Subcutaneous adipose tissue (tissue), 4 donors: Measurements from ENCODE around the gene TPGS1. TPM values are rescaled to one million over a fixed set of nuclear protein-coding genes. Genes with fewer than 3 reads are reported as not detected.

Experiments used
- total RNA-seq, 4 donors: library from RNA; depleted of rRNA; stranded (reverse); fragments of >200 nt; gene quantifications; one replicate each; pipeline ENCODE4 v1.1.0, GENCODE V29; 2016
- TF ChIP-seq, protein P1 (sequence below): fragments of 450-650 bp; IDR thresholded peaks from one replicate; pipeline ENCODE4 v1.5.1; 2016; ENCODE audit warnings: low read depth, mild to moderate bottlenecking, control low read depth, antibody characterized with exemption, moderate library complexity

Gene TPGS1
- total RNA-seq, 4 donors from 2014 or later, result 9.1 to 54.1 (median 41.5) TPM

DNA sequence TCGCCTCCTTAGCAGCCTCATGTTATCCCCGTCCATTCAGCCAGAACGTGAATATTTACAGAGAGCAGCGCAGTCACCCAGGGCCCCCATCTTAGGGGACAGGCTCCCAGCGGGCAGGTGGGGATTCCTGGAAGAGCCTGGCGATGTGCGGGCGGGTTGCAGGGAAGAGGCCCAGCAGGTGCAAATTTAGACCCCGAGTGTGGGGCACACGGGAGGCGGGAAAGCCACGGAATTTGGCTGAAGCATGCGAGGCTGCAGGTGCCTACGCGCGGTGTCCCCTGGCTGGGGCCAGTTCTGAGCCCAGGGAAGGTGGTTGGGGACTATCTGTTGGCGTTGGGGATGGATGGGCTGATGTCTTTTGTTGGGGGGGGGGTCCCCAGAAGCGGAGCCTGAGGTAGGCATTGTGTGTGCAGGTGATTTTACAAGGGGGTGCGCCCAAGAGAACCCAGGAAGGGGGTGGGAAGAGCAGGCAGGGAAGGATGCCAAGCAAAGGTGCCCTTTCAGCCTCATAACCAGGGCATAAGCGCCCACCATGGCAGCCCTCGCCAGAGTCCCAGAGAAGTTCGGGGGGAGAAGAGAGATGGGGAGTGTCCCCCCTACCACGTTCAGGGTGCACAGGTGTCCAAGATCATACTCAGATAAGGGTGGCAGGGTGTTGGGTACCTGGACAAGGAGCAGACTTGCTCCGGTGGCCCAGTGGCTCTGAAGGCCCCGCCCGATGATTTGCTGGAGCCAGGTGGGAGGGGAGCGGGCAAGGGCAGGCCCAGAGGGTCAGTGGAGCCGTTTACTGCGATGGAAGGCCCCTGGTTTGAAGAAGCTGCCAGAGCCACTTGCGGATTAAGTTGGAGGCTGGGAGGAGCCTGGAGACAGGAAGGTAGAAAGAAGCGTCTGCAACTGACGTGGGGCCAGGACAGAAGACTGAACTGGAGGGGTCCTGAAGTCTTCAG lies 1.2 kb downstream of the TPGS1 start:
- TF ChIP-seq, protein P1, sequence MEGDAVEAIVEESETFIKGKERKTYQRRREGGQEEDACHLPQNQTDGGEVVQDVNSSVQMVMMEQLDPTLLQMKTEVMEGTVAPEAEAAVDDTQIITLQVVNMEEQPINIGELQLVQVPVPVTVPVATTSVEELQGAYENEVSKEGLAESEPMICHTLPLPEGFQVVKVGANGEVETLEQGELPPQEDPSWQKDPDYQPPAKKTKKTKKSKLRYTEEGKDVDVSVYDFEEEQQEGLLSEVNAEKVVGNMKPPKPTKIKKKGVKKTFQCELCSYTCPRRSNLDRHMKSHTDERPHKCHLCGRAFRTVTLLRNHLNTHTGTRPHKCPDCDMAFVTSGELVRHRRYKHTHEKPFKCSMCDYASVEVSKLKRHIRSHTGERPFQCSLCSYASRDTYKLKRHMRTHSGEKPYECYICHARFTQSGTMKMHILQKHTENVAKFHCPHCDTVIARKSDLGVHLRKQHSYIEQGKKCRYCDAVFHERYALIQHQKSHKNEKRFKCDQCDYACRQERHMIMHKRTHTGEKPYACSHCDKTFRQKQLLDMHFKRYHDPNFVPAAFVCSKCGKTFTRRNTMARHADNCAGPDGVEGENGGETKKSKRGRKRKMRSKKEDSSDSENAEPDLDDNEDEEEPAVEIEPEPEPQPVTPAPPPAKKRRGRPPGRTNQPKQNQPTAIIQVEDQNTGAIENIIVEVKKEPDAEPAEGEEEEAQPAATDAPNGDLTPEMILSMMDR, result no peak

DNA sequence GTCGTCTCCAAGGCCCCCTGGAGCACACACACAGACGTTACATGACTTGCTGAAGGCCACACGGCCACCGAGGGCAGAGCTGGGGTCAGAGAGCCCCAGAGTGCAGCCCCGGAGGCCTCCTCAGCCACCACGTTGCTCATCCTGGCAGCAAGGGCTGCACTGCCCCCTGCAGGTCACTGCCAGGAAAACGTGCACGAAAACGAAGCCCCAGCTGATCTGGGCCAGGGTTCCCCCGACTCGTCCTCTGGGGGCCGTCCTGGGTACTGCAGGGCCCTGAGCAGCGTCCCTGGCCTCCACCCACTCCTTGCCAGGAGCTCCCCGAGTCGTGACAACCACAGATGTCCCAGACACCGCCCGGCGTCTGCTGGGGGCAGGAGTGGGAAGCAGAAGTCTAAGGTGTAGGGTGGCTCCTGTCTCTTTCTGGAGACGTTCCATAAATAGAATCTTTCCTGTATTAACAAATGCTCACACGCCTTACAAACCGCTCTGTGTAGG lies 3.4 kb downstream of the TPGS1 start:
- TF ChIP-seq, protein P1, result no peak

DNA sequence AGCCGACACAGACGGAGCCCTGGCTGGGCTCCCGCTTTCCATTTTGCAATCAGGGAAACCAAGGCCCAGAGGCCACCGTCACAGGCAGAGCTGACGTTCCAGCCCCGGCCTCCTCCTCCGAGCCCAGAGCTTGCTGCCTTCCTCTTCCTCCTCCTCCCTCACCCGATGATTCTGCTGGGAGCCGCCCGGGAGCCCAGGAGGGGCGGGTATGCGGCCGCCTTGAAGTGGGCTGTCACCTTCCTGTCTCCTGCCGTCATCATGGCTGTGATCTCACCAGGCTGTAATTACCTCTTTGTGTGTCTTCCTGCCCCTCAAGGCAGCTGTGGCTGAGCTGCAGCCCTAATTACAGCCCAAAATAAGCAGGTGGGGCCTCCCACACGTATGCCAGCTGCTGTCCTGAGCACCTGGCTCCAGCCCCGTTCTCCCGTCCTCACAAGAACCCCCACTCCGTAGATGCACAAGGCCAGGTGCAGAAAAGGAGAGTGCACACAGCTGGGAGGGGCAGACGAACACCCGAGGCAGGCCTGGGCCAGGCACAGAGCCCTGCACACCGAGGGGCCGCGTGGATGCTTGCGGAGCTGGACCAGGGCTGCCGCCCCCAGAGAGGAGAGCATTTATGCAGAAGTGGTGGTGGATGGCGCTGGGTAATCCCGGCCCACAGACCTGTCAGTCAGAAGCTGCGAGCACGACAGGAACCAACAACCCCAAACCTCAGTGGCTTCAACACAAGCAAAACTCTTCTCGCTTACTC lies 4.0 kb downstream of the TPGS1 start:
- TF ChIP-seq, protein P1, result no peak

DNA sequence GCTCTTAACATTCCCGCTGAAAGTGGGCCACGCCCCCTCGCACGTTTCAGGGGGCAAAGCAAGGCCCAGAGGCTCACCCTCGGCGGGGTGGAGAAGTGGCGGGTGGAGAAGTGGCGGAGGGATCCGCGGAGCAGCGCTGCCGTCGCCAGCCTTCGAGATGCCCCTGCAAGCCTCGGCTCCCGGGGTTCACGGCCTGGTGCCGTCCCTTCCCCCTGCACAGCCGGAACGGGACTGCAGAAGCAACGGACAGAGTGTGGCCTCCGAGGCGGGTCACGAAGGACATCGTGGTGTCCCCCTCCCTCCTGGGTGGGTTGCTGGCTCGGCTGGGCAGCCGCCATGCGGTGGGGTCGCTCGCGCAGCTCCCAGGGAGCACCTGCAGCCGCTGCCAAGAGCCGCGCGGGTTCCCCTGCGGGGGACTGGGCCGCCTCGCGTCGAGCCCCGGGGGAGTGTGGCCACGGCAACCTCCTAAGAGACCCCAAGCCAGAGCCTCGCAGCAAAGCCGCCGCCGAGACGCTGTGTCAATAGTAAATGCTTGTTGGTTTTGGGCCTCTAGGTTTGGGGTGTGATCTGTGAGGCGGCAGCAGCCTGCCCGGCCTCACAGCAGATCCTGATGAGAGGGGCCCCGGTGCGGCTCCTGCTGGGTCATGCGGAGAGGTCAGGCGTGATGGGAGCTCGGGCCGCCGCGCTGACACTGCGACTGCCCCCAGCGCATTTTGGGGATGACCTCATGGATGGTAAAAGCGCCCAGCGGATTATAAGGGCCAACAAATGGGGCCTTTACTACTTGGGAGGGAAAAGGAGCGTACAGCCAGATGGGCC lies 5.5 kb downstream of the TPGS1 start:
- TF ChIP-seq, protein P1, result no peak

DNA sequence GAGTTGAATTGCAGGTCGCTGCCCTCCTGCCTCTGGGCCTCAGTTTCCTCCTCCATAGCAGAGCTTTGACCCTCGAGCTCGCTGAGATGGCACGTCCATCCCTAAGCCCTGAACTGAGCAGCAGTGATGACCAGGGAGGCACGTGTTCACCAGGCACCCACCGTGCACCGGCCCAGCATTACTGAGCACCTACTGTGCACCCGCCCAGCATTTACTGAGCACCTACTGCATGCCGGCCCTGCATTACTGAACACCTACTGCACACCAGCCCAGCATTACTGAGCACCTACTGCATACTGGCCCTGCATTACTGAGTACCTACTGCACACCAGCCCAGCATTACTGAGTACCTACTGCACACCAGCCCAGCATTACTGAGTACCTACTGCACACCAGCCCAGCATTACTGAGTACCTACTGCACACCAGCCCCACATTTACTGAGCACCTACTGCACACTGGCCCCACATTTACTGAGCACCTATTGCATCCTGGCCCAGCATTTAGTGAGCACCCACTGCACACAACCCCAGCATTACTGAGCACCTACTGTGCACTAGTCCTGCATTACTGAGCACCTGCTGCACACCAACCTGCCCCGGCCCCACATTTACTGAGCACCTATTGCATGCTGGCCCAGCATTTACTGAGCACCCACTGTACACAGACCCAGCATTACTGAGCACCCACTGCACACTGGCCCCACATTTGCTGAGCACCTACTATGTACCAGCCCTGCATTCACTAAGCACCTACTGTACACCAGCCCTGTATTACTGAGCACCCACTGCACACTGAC lies 6.3 kb downstream of the TPGS1 start:
- TF ChIP-seq, protein P1, result no peak

DNA sequence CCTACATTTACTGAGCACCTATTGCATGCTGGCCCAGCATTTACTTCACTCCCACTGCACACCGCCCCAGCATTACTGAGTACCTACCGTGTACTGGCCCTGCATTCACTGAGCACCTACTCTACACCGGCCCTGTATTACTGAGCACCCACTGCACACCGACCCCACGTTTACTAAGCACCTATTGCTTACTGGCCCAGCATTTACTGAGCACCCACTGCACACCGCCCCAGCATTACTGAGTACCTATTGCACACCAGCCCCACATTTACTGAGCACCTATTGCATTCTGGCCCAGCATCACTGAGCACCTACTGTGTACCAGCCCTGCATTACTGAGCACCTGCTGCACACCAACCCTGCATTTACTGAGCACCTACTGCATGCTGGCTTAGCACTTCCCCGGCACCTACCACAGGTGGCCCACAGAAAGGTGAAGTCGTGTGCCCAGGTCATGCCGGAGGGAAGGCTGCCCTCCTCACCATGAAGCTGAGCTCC lies 6.9 kb downstream of the TPGS1 start:
- TF ChIP-seq, protein P1, result no peak
